Transverse colon (tissue), 4 donors: ENCODE measurements around the gene CAMK1G.

Experiments
- CTCF ChIP-seq, 5 experiments: fragments of 200-600 bp in 3 of 5; fragments of 450-650 bp in 2 of 5; sonication (generic) in 3 of 5; IDR thresholded peaks; 1 replicate in 2 of 5; 2 replicates in 3 of 5; pipeline ENCODE4 v1.5.1; 2016 to 2017; ENCODE audit warnings: antibody characterized with exemption in 5 of 5, inconsistent platforms in 3 of 5, mild to moderate bottlenecking in 2 of 5, moderate library complexity in 1 of 5
- EP300 ChIP-seq: sonication (generic); formaldehyde crosslinking; IDR thresholded peaks from one replicate; pipeline ENCODE4 v1.6.1; 2017; ENCODE audit warnings: antibody characterized with exemption, low read depth
- POLR2A ChIP-seq: fragments of 450-650 bp; IDR thresholded peaks from one replicate; pipeline ENCODE4 v1.6.1; 2016; ENCODE audit warnings: antibody characterized with exemption, mild to moderate bottlenecking, moderate library complexity
- POLR2AphosphoS5 ChIP-seq, 3 donors: sonication (generic); formaldehyde crosslinking; IDR thresholded peaks; one replicate each; pipeline ENCODE4 v1.6.1; 2016; ENCODE audit warnings: antibody characterized with exemption in 3 of 3

- TF ChIP-seq CTCF (IDR thresholded peaks at IDR 0.05) (no peak), POLR2AphosphoS5 (IDR thresholded peaks at IDR 0.05) (no peak), POLR2A (no peak), EP300 (no peak)
These were observed 47.1 kb downstream of the CAMK1G start for GRCh38 chr1:209630383-209631225.
